Hematopoietic multipotent progenitor cell (in vitro differentiated cells): Measurements from ENCODE around the gene FANCC. TPM values are rescaled to one million over a fixed set of nuclear protein-coding genes. Genes with fewer than 3 reads are reported as not detected.
A peak's percentile ranks its signal among the peaks of the same experiment; 100 is the strongest.

Experiments
- DNase-seq, 3 donors: peaks; one replicate each; pipeline ENCODE4 v3.0.0-alpha.2; 2011 to 2015; ENCODE audit warnings: low read depth in 2 of 3, low spot score in 2 of 3
- total RNA-seq: library from RNA; depleted of rRNA; stranded (reverse); fragments of >200 nt; gene quantifications from one replicate; pipeline ENCODE4 v1.2.3, GENCODE V29; 2012

FANCC gene
- total RNA-seq, 1 donor, result 4.0 TPM

- no peak for DNase-seq
These were observed 119.7 kb downstream of the FANCC start for GRCh38 chr9:95197692-95198271.

- no peak for DNase-seq
These were observed 124.0 kb downstream of the FANCC start for GRCh38 chr9:95193480-95193879.

GRCh38 chr9:95193067-95193466 is 124.4 kb downstream of the FANCC start:
- DNase-seq, result no peak

- DNase-seq, result no peak
These were observed 124.9 kb downstream of the FANCC start for GRCh38 chr9:95192631-95193030.

- DNase-seq, result no peak
These were observed 127.1 kb downstream of the FANCC start for GRCh38 chr9:95190413-95190812.

- peak in 1 of 3 donors; percentile 30 for DNase-seq
These were observed 128.0 kb downstream of the FANCC start for GRCh38 chr9:95189251-95190098.

GRCh38 chr9:95188459-95188858 is 129.1 kb downstream of the FANCC start:
- no peak for DNase-seq

- DNase-seq, result no peak
These were observed 131.6 kb downstream of the FANCC start for GRCh38 chr9:95185956-95186355.

GRCh38 chr9:95182854-95183563 is 134.5 kb downstream of the FANCC start:
- no peak for DNase-seq

- DNase-seq, result no peak
These were observed 135.7 kb downstream of the FANCC start for GRCh38 chr9:95181835-95182234.

GRCh38 chr9:95181226-95181818 is 136.2 kb downstream of the FANCC start:
- DNase-seq, result peak in 1 of 3 donors; percentile 28

- no peak for DNase-seq
These were observed 139.9 kb downstream of the FANCC start for GRCh38 chr9:95177617-95178016.

GRCh38 chr9:95176755-95177319 is 140.7 kb downstream of the FANCC start:
- DNase-seq, result no peak

- no peak for DNase-seq
These were observed 142.0 kb downstream of the FANCC start for GRCh38 chr9:95175523-95175922.

- no peak for DNase-seq
These were observed 143.5 kb downstream of the FANCC start for GRCh38 chr9:95174038-95174437.

- DNase-seq, result no peak
These were observed 145.9 kb downstream of the FANCC start for GRCh38 chr9:95171596-95171995.

- DNase-seq, result no peak
These were observed 146.5 kb downstream of the FANCC start for GRCh38 chr9:95171001-95171400.

- DNase-seq, result peak in 2 of 3 donors; percentile 16 to 41
These were observed 149.5 kb downstream of the FANCC start for GRCh38 chr9:95167998-95168397.

GRCh38 chr9:95165004-95165403 is 152.5 kb downstream of the FANCC start:
- DNase-seq, result no peak

GRCh38 chr9:95157481-95158151 is 159.9 kb downstream of the FANCC start:
- peak in 1 of 3 donors; percentile 52 for DNase-seq
